HG02763 (cell line): Measurements from ENCODE around the gene TXNDC11.
"Not testable (repeated sequence)": the region's sequence is repeated elsewhere in the genome, so short reads cannot be mapped to it uniquely, and the experiment has no call there.

Source experiments
- ATAC-seq: cut with Tn5 transposase; IDR thresholded peaks from one replicate; pipeline ENCODE4 v1.9.1; 2021; ENCODE audit warnings: mild to moderate bottlenecking, moderate library complexity; ENCODE audit not compliant: unreplicated experiment

TXNDC11 gene

GRCh38 chr16:11742536-11743307, at the start of gene TXNDC11:
Gene TXNDC11, minus strand, starts transcription at chr16:11742857. Its CDS starts 127 bp downstream, at chr16:11742730.
- peak; percentile 85 for ATAC-seq

DNA sequence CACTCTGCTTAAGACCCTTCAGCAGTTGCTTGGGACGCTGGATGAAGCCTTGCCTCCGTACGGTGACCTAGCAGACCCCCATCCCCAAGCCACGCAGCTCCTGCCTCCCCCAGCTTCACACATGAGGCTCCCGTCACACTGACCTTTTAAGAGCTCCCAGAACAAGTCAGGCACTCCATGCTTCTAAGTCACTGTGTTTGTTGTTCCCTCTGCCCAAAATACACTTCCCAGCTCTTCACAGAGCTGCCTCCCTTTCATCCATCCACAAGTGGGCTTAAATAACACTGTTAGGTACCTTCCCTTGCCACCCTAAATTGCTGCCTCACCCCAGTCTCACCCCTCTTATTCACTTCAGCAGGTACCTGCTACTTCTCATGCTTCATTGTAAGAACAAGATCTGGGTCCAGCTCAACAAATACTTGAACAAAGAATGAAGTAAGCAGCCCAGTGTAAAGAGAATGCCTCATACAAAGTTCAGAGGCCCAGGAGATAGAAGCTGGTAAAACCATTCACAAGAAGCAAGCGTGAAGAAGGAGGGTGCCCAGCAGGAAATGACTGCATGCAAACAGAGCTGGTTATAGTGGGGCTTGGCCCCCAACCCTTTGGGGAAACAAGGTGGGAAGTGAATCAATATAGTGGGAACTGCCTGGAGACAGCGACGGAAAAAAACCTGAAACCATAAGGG, 48.6 kb upstream of the TXNDC11 start:
- no peak for ATAC-seq

DNA sequence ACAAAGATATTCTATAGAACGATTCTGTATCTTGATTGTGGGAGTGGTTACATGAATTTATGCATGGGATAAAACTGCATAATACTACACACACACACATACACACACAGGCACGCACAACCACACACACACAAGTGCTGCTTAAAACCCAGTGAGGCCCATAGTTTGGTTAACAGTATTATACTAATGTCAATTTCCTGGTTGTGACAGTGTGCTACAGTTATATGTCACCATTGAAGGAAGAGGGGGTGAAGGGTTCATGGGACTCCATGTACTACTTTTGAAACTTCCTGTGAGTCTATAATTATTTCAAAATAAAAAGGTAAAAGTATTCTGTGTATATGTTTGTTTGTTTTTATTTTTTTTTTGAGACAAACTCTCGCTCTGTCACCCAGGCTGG, 46.3 kb upstream of the TXNDC11 start:
- no peak for ATAC-seq

DNA sequence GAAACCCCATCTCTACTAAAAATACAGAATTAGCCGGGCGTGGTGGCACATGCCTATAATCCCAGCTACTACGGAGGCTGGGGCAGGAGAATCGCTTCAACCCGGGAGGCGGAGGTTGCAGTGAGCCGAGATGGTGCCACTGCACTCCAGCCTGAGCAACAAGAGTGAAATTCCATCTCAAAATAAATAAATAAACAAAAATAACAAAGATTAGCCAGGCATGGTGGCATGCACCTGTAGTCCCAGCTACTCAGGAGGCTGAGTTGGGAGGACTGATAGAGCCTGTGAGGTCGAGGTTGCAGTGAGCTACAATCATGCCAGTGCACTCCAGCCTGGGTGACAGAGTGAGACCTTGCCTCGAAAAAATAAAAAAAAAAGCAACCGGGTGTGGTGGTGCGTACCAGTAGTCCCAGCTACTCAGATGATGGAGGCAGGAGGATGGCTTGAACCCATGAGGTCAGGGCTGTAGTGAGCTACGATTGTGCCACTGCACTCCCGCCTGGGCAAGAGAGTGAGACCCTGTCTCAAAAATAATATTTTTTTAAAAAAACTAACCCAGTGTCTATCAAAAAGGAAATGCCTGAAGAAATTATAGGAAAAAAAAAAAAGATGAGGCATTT, 42.4 kb upstream of the TXNDC11 start:
- ATAC-seq: not testable (repeated sequence)

DNA sequence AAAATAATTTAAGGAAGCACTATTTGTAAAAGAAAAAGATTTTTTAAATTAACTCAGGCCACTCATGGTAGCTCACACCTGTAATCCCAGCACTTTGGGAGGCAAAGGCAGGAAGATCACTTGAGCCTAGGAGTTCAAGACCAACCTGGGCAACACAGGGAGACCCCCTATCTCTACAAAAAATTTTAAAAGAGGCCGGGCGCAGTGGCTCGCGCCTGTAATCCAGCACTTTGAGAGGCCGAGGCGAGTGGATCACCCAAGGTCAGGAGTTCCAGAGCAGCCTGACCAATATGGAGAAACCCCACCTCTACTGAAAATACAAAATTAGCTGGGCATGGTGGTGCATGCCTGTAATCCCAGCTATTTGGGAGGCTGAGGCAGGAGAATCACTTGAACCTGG, 41.7 kb upstream of the TXNDC11 start:
- ATAC-seq: not testable (repeated sequence)

DNA sequence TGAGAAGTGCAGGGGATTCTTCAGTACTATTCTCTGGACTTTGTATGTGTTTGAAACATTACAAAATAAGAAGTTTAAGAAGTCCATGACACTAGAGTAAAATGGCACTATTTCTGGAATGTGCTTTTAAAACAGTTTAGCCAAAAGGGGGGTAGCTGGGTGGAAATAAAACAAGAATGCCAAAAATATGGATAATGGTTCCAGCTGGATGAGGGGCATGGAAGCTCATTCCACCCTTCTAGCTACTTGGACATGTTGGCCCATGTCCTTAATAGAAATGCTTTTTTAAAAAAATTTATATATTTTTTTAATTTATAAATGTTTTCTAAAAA, 41.3 kb upstream of the TXNDC11 start:
- ATAC-seq: no peak

- peak; percentile 49 for ATAC-seq
These were observed 40.8 kb upstream of the TXNDC11 start for GRCh38 chr16:11783319-11784037.

DNA sequence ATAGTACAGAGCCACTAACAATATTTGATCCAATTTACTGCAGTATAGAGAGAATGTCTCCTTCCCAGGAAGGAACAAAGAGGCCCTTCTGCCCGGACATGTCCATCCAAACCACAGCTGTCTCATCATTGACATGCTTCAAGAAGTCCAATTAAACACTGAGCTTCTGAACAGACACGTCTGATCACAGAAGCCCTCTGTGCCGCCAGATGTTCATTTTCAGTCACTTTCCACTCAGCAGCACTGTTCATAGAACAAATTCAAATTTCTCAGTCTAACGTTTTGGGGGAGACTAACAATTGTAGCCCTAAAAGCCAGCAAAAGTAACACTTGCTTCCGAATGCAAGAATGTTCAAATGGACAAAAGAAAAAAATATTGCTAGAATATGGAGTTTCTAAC, 39.1 kb upstream of the TXNDC11 start:
- no peak for ATAC-seq

GRCh38 chr16:11780991-11781680, 38.5 kb upstream of the TXNDC11 start:
- no peak for ATAC-seq

DNA sequence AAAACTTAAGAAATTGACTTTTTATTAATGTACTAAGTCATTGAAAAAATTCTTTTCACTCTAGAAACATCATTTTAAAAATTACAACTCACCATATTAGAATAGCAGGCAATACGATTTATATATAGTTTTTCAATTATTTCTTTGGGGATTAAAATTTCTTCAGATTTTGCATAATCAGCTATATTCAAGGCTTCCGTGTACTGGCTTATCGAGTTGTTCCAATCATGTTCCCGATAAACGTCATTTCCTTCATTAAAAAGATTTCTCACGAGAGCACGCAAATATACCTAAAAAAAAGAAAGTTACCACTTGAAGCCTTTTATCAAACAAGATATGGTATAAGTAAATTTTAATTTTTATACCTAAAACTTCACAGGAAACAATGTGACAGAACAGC, 36.4 kb upstream of the TXNDC11 start:
- no peak for ATAC-seq

GRCh38 chr16:11774065-11774626, 31.5 kb upstream of the TXNDC11 start:
- ATAC-seq: no peak

DNA sequence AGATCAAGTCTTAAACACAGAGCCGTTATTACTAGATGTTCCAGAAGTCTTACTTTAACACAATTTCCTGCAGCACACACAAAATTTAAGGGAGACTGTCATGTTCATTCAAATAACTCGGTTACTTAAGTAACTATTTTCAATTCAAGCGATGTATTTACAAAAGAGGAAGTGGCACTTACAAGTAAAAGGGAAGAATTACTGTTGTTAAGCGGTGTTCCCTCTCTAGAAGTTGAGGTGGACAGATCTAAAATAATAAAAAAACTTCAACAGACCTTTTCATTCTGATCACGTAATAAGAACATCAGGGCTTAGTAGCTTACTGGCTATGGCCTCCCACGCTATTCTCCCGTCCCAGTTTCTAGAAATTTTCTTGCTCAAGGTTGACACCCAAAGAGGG, 26.2 kb upstream of the TXNDC11 start:
- ATAC-seq: no peak

- no peak for ATAC-seq
These were observed 19.8 kb upstream of the TXNDC11 start for GRCh38 chr16:11762431-11762830.

- ATAC-seq: no peak
These were observed 17.3 kb upstream of the TXNDC11 start for GRCh38 chr16:11759997-11760396.

DNA sequence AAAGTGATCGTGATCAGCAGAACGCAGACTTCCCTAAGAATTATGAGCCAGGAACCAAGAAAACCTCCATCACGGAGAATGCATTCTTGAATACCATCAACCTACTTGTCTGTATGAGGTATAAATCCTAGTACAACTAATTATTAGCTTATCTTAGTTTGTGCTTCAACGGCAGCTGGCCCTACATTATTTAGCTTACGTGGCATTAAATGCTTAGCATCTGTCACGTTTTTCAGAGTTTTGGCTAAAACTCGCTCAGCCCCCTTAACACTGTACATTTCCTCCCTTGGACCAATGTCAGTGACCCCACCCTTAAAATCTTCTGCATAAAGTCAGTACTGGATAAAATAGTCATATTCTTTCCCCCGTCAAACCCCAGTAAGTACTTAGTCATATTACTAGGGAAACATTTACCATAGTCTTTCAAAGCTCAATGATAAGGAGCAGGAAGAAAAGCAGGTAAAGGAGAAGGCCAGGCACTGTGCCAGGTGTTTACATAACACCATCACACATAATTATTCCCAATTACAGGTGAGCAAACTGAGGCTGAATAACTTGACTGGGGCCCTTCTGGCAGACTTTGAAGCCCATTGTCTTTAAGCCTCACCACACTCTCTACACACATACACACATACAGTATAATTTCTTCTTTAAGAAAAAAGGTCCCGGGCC, 16.6 kb upstream of the TXNDC11 start:
- no peak for ATAC-seq

GRCh38 chr16:11757671-11758545, 15.3 kb upstream of the TXNDC11 start:
- no peak for ATAC-seq

DNA sequence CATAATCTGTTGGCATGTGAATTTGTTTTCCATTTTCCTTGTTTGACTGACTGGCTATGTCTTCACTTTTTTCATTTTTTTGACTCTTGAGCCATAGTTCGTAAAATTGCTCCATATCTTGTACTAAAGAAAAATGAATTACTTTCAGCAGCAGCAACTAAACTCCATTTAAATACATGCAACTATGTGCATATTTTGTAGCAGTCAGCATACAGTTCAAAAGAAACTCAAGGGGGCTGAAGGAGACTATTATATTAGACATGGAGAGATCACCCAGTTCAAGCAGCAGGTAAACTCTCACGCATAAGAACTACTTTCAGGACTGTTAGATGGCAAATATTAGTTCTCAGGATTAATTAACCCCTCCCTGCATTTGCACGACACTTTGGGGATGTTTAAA, 13.6 kb upstream of the TXNDC11 start:
- no peak for ATAC-seq

DNA sequence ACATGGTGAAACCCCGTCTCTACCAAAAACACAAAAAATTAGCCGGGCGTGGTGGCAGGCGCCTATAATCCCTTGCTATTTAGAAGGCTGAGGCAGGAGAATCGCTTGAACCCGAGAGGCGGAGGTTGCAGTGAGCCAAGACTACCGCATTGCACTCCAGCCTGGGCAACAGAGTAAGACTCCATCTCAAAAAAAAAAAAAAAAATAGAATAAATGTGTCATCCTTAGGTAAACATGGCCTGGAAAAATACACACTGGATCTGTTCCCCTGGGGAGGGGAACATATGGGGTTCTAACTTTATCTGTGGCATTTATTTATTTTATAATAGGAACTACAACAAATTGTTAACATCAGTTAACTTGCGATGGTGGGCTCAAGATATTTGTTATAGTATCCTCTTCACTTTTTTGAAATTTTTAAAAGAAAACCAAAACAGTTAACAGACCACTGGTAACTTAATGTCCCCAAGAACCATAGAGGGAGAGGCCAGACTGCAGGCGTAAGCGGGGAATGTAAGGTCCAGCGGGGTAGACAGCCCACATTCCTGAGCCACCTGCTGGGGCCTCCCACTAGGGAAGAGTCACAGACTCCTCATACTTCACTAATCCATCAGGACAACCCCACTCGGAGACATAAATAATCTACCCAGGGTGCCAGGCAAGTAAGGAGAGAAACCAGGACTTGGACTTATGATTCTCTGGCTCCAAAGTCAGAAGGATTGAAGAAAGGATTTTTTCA, 12.5 kb upstream of the TXNDC11 start:
- ATAC-seq: no peak
